GM10266 (cell line): ENCODE results near the gene C19orf85.
A peak's percentile ranks its signal among the peaks of the same experiment; 100 is the strongest.

Source experiments
- DNase-seq: peaks from one replicate; pipeline ENCODE4 v3.0.0; 2012; ENCODE audit errors: extremely low spot score
- CTCF ChIP-seq: IDR thresholded peaks from 2 replicates; pipeline ENCODE4 v1.5.1; 2012; ENCODE audit warnings: mild to moderate bottlenecking, low read depth; ENCODE audit not compliant: control insufficient read depth, insufficient read depth; ENCODE audit errors: missing control alignments

C19orf85 gene

GRCh38 chr19:55463583-55464031 is 944 bp downstream of the C19orf85 start:
- DNase-seq: no peak
- TF ChIP-seq CTCF: no peak

- TF ChIP-seq CTCF: no peak
- DNase-seq: no peak
These were observed 1.8 kb downstream of the C19orf85 start for GRCh38 chr19:55462722-55463121.

- TF ChIP-seq CTCF: no peak
- DNase-seq: no peak
These were observed 2.5 kb downstream of the C19orf85 start for GRCh38 chr19:55461974-55462626.

- peak; percentile 100 for DNase-seq
- TF ChIP-seq CTCF: no peak
These were observed 3.1 kb downstream of the C19orf85 start, which contains the start of gene ISOC2 for GRCh38 chr19:55461259-55461973. Gene ISOC2 (minus strand): TSS chr19:55461642. CDS start chr19:55456486, 5,156 bp downstream.

GRCh38 chr19:55460670-55461258 is 3.8 kb downstream of the C19orf85 start:
- no peak for TF ChIP-seq CTCF
- DNase-seq: peak; percentile 79

- DNase-seq: no peak
- TF ChIP-seq CTCF: no peak
These were observed 4.4 kb downstream of the C19orf85 start for GRCh38 chr19:55459950-55460657.
